ENCODE measurements around the gene SRRM5. TPM values are rescaled to one million over a fixed set of nuclear protein-coding genes. Genes with fewer than 3 reads are reported as not detected.
A peak's percentile ranks its signal among the peaks of the same experiment; 100 is the strongest.

SRRM5 gene
- total and polyA plus RNA-seq, 2 of the 13 experiments (the other 11 are each of a cell fraction or from before 2014, with no cell fraction given), result 0.11 to 0.16 TPM

DNA sequence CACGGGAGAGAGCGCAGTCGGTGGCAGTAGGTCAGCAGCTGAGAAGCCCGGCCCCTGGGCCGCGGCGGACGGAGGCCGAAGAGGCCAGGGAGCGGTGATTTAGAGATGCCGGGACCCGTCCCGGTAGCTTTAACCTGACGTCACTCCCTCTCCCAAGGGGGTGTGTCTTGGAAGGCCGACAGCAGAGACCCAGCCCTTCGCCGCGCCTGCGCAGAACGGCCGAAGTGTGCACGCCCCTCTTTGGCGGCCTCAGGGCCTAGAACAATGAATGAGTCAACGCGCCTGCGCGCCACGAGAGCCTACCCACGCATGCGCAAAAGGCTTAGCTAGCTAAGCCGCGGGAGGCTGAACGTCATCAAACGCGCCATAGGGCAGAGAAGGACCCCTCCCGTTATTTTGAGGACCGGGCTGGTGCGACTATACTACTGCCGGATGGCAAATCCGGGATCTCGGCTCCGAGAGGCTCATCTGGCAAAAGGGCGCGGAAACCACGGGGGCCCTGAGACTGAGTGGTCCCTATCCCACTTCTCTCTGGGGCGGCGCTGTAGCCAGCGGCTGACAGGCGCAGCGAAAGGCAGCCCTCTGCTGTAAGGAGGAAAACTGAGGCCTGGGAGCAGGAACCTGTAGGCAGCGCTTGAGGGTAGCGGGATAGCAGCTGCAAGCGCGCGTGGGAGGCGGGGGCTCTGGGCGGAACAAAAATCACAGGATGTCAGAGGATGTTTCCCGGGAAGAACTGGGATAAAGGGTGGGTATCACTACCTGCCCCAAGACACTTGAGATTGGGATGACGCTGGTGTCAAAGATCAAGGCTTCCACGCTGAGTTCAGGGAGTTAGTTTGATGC is 15.7 kb upstream of the SRRM5 start, which contains the start of the genes IRGQ and ZNF576 (continued):
- TF ChIP-seq, protein P1, sequence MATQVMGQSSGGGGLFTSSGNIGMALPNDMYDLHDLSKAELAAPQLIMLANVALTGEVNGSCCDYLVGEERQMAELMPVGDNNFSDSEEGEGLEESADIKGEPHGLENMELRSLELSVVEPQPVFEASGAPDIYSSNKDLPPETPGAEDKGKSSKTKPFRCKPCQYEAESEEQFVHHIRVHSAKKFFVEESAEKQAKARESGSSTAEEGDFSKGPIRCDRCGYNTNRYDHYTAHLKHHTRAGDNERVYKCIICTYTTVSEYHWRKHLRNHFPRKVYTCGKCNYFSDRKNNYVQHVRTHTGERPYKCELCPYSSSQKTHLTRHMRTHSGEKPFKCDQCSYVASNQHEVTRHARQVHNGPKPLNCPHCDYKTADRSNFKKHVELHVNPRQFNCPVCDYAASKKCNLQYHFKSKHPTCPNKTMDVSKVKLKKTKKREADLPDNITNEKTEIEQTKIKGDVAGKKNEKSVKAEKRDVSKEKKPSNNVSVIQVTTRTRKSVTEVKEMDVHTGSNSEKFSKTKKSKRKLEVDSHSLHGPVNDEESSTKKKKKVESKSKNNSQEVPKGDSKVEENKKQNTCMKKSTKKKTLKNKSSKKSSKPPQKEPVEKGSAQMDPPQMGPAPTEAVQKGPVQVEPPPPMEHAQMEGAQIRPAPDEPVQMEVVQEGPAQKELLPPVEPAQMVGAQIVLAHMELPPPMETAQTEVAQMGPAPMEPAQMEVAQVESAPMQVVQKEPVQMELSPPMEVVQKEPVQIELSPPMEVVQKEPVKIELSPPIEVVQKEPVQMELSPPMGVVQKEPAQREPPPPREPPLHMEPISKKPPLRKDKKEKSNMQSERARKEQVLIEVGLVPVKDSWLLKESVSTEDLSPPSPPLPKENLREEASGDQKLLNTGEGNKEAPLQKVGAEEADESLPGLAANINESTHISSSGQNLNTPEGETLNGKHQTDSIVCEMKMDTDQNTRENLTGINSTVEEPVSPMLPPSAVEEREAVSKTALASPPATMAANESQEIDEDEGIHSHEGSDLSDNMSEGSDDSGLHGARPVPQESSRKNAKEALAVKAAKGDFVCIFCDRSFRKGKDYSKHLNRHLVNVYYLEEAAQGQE (IDR thresholded peaks at IDR 0.05; ENCODE audit: borderline replicate concordance in 1 of 2, low read depth in 1 of 2, low read length in 2 of 2), result no peak
- TF ChIP-seq ASH2L (IDR thresholded peaks at IDR 0.05; ENCODE audit: insufficient read length, low read depth, low read length) (peak; percentile 87), CREM (IDR thresholded peaks at IDR 0.05) (peak; percentile 100), CREM (CRISPR knock-in tag; IDR thresholded peaks at IDR 0.05) (peak; percentile 73; the same call in 1 of the 2 replicates), PCBP1 (IDR thresholded peaks at IDR 0.05; ENCODE audit: borderline replicate concordance, low read depth, low read length) (no peak), MEIS2 (CRISPR knock-in tag; IDR thresholded peaks at IDR 0.05) (peak; percentile 54; the same call in 1 of the 2 replicates), ZNF543 (CRISPR knock-in tag; IDR thresholded peaks at IDR 0.05) (no peak), ZNF232 (CRISPR knock-in tag; IDR thresholded peaks at IDR 0.05; ENCODE audit: borderline replicate concordance) (no peak), ZNF720 (CRISPR knock-in tag; IDR thresholded peaks at IDR 0.05) (no peak), PAX8 (CRISPR knock-in tag; IDR thresholded peaks at IDR 0.05; ENCODE audit: borderline replicate concordance) (no peak), ZNF264 (CRISPR knock-in tag; IDR thresholded peaks at IDR 0.05) (no peak; the same call in 1 of the 2 replicates), POLR2G (IDR thresholded peaks at IDR 0.05; ENCODE audit: low read depth, low read length) (peak; percentile 73), RBFOX2 (IDR thresholded peaks at IDR 0.05; ENCODE audit: low read depth, low read length) (peak; percentile 49; the same call in 1 of the 2 replicates), YEATS4 (CRISPR knock-in tag; IDR thresholded peaks at IDR 0.05; ENCODE audit: borderline replicate concordance) (peak; percentile 46; the same call in 1 of the 2 replicates), AGO1 (IDR thresholded peaks at IDR 0.05; ENCODE audit: low read depth, low read length, poor library complexity, severe bottlenecking) (peak; percentile 60), TBP (CRISPR knock-in tag; IDR thresholded peaks at IDR 0.05) (no peak; the same call in 1 of the 2 replicates), ZNF263 (CRISPR knock-in tag; IDR thresholded peaks at IDR 0.05) (0 out of 2 replicates have a peak, but pooled peaks have one; percentile 18), IKZF4 (CRISPR knock-in tag; IDR thresholded peaks at IDR 0.05; ENCODE audit: borderline replicate concordance, low read depth, not compliant biosample characterization) (no peak), KDM2A (CRISPR knock-in tag; IDR thresholded peaks at IDR 0.05; ENCODE audit: borderline replicate concordance, low read depth) (peak; percentile 92; the same call in 1 of the 2 replicates)
- TF ChIP-seq, protein P2, sequence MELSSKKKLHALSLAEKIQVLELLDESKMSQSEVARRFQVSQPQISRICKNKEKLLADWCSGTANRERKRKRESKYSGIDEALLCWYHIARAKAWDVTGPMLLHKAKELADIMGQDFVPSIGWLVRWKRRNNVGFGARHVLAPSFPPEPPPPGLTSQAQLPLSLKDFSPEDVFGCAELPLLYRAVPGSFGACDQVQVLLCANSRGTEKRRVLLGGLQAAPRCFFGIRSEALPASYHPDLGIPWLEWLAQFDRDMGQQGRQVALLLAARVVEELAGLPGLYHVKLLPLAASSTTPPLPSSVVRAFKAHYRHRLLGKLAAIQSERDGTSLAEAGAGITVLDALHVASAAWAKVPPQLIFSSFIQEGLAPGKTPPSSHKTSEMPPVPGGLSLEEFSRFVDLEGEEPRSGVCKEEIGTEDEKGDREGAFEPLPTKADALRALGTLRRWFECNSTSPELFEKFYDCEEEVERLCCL (CRISPR knock-in tag; IDR thresholded peaks at IDR 0.05; ENCODE audit: borderline replicate concordance), result no peak
- TF ChIP-seq, protein P3, sequence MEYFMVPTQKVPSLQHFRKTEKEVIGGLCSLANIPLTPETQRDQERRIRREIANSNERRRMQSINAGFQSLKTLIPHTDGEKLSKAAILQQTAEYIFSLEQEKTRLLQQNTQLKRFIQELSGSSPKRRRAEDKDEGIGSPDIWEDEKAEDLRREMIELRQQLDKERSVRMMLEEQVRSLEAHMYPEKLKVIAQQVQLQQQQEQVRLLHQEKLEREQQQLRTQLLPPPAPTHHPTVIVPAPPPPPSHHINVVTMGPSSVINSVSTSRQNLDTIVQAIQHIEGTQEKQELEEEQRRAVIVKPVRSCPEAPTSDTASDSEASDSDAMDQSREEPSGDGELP (IDR thresholded peaks at IDR 0.05; ENCODE audit: borderline replicate concordance, low read depth), result peak; percentile 75; the same call in 1 of the 2 replicates
- TF ChIP-seq, protein P4, sequence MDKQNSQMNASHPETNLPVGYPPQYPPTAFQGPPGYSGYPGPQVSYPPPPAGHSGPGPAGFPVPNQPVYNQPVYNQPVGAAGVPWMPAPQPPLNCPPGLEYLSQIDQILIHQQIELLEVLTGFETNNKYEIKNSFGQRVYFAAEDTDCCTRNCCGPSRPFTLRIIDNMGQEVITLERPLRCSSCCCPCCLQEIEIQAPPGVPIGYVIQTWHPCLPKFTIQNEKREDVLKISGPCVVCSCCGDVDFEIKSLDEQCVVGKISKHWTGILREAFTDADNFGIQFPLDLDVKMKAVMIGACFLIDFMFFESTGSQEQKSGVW (CRISPR knock-in tag; IDR thresholded peaks at IDR 0.05; ENCODE audit: borderline replicate concordance), result no peak

All from HepG2 (cell line).